ENCODE measurements around the gene CTRL.

The CTRL gene

GRCh38 chr16:67962135-67962534 is 30.5 kb upstream of the CTRL start:
- DNase-seq = no peak

- DNase-seq = peak; percentile 95
These were observed 29.9 kb upstream of the CTRL start for GRCh38 chr16:67961551-67961957.

GRCh38 chr16:67959536-67960329 is 28.1 kb upstream of the CTRL start:
- no peak for DNase-seq

- no peak for DNase-seq
These were observed 26.0 kb upstream of the CTRL start for GRCh38 chr16:67957622-67958021.

- no peak for DNase-seq
These were observed 22.9 kb upstream of the CTRL start for GRCh38 chr16:67954421-67955196.

GRCh38 chr16:67953641-67954375 is 22.1 kb upstream of the CTRL start:
- DNase-seq = no peak

GRCh38 chr16:67951485-67951884 is 19.8 kb upstream of the CTRL start:
- DNase-seq = peak; percentile 42

- no peak for DNase-seq
These were observed 18.7 kb upstream of the CTRL start for GRCh38 chr16:67950335-67950843.

GRCh38 chr16:67949645-67950044 is 18.0 kb upstream of the CTRL start:
- no peak for DNase-seq

GRCh38 chr16:67948015-67948414 is 16.4 kb upstream of the CTRL start:
- no peak for DNase-seq

- DNase-seq = no peak
These were observed 15.4 kb upstream of the CTRL start for GRCh38 chr16:67946966-67947558.

GRCh38 chr16:67946128-67946569 is 14.5 kb upstream of the CTRL start:
- no peak for DNase-seq

- no peak for DNase-seq
These were observed 13.8 kb upstream of the CTRL start for GRCh38 chr16:67945392-67945933.

- no peak for DNase-seq
These were observed 13.2 kb upstream of the CTRL start for GRCh38 chr16:67944690-67945391.

- no peak for DNase-seq
These were observed 12.2 kb upstream of the CTRL start, which contains the start of gene LCAT for GRCh38 chr16:67943619-67944504. LCAT (minus strand) TSS chr16:67944120; CDS start chr16:67944101, 19 bp downstream.

GRCh38 chr16:67943256-67943618 is 11.6 kb upstream of the CTRL start:
- no peak for DNase-seq

GRCh38 chr16:67942510-67943255 is 11.0 kb upstream of the CTRL start:
- DNase-seq = no peak

GRCh38 chr16:67942200-67942509 is 10.5 kb upstream of the CTRL start:
- DNase-seq = no peak

GRCh38 chr16:67941469-67942199 is 10.0 kb upstream of the CTRL start:
- no peak for DNase-seq

All from NCI-H1092 (cell line).